Liver (tissue), 9 donors: ENCODE data around the gene BUB1. TPM values are rescaled to one million over a fixed set of nuclear protein-coding genes. Genes with fewer than 3 reads are reported as not detected.

ENCODE experiments used
- DNase-seq: peaks from one replicate; pipeline ENCODE4 v3.0.0-alpha.2; 2017; ENCODE audit warnings: low spot score
- H3K27ac ChIP-seq, 2 donors: one replicate each; pipeline ENCODE4 v1.7.0; 2013; ENCODE audit warnings: inconsistent platforms in 2 of 2, low read length in 2 of 2, control low read depth in 1 of 2, low read depth in 1 of 2, mild to moderate bottlenecking in 1 of 2
- H3K27me3 ChIP-seq, 4 donors: one replicate each; pipeline versions ENCODE4 v1.6.1 to v1.7.0; 2013; ENCODE audit warnings: low read length in 3 of 4, inconsistent platforms in 1 of 4, mild to moderate bottlenecking in 1 of 4, moderate library complexity in 1 of 4; ENCODE audit not compliant: control insufficient read depth in 4 of 4, insufficient read depth in 4 of 4
- H3K36me3 ChIP-seq, 4 donors: one replicate each; pipeline versions ENCODE4 v1.6.1 to v1.7.0; 2013; ENCODE audit warnings: low read length in 3 of 4, mild to moderate bottlenecking in 3 of 4, low read depth in 1 of 4, moderate library complexity in 1 of 4; ENCODE audit not compliant: control insufficient read depth in 4 of 4, insufficient read depth in 3 of 4
- H3K4me1 ChIP-seq, 4 donors: one replicate each; pipeline versions ENCODE4 v1.6.1 to v1.7.0; 2013; ENCODE audit warnings: low read length in 3 of 4, mild to moderate bottlenecking in 3 of 4, moderate library complexity in 1 of 4; ENCODE audit not compliant: control insufficient read depth in 4 of 4, insufficient read depth in 4 of 4
- H3K4me3 ChIP-seq, 3 donors: one replicate each; pipeline versions ENCODE4 v1.6.1 to v1.7.0; 2013; ENCODE audit warnings: low read length in 3 of 3, control low read depth in 1 of 3, low read depth in 1 of 3, mild to moderate bottlenecking in 1 of 3
- H3K9ac ChIP-seq, 2 donors: one replicate each; pipeline ENCODE4 v1.7.0; 2013; ENCODE audit warnings: low read length in 2 of 2, mild to moderate bottlenecking in 2 of 2, moderate library complexity in 2 of 2, control low read depth in 1 of 2, low read depth in 1 of 2
- H3K9me3 ChIP-seq, 4 donors: one replicate each; pipeline versions ENCODE4 v1.6.1 to v1.7.0; 2013; ENCODE audit warnings: low read length in 3 of 4; ENCODE audit not compliant: control insufficient read depth in 4 of 4
- ATF3 ChIP-seq: IDR thresholded peaks from 2 replicates; pipeline ENCODE4 v1.6.1; 2016; ENCODE audit warnings: antibody characterized with exemption
- EGR1 ChIP-seq, 2 donors: IDR thresholded peaks; 2 replicates each; pipeline ENCODE4 v1.6.1; 2016 to 2018; ENCODE audit warnings: antibody characterized with exemption in 2 of 2, low read depth in 2 of 2
- FOXA1 ChIP-seq: IDR thresholded peaks from 2 replicates; pipeline ENCODE4 v1.6.1; 2016; ENCODE audit warnings: antibody characterized with exemption
- FOXA2 ChIP-seq: IDR thresholded peaks from 2 replicates; pipeline ENCODE4 v1.6.1; 2016; ENCODE audit warnings: antibody characterized with exemption
- GABPA ChIP-seq, 2 donors: IDR thresholded peaks in 1 of 2; conservative IDR thresholded peaks in 1 of 2; 2 replicates each; pipeline ENCODE4 v1.6.1; 2016; ENCODE audit warnings: antibody characterized with exemption in 2 of 2, mild to moderate bottlenecking in 1 of 2, moderate library complexity in 1 of 2
- HNF4A ChIP-seq, 2 donors: conservative IDR thresholded peaks; 2 replicates each; pipeline ENCODE4 v1.6.1; 2016; ENCODE audit warnings: antibody characterized with exemption in 2 of 2, mild to moderate bottlenecking in 2 of 2
- HNF4G ChIP-seq: IDR thresholded peaks from 2 replicates; pipeline ENCODE4 v1.6.1; 2016; ENCODE audit warnings: antibody characterized with exemption
- JUND ChIP-seq, 2 donors: IDR thresholded peaks; 2 replicates each; pipeline ENCODE4 v1.6.1; 2016; ENCODE audit warnings: antibody characterized with exemption in 2 of 2
- MAX ChIP-seq: IDR thresholded peaks from 2 replicates; pipeline ENCODE4 v1.6.1; 2016; ENCODE audit warnings: antibody characterized with exemption
- NR2F2 ChIP-seq: IDR thresholded peaks from 2 replicates; pipeline ENCODE4 v1.6.1; 2016; ENCODE audit warnings: antibody characterized with exemption
- RAD21 ChIP-seq, 2 donors: IDR thresholded peaks; 2 replicates each; pipeline ENCODE4 v1.6.1; 2016; ENCODE audit warnings: antibody characterized with exemption in 2 of 2, mild to moderate bottlenecking in 2 of 2
- SP1 ChIP-seq: IDR thresholded peaks from 2 replicates; pipeline ENCODE4 v1.6.1; 2018; ENCODE audit warnings: antibody characterized with exemption, mild to moderate bottlenecking
- TAF1 ChIP-seq: conservative IDR thresholded peaks from 2 replicates; pipeline ENCODE4 v1.6.1; 2016; ENCODE audit warnings: antibody characterized with exemption, mild to moderate bottlenecking
- YY1 ChIP-seq: IDR thresholded peaks from 2 replicates; pipeline ENCODE4 v1.6.1; 2016; ENCODE audit warnings: antibody characterized with exemption, mild to moderate bottlenecking
- WGBS: extraction: QIAGEN DNeasy Blood & Tissue Kit; methylation state at CpG from one replicate; pipeline ENCODE4 v1.1.7; 2013; 5-methylcytosine and 5-hydroxymethylcytosine counted together
- polyA plus RNA-seq, 2 donors: library from polyadenylated mRNA; stranded (reverse) in 1 of 2; unstranded in 1 of 2; fragments of 200-250 nt in 1 of 2; fragments of >200 nt in 1 of 2; fragmentation: Nextera tagmentation in 1 of 2; extraction: Ambion mirVana in 1 of 2; gene quantifications; one replicate each; pipeline versions ENCODE4 v1.2.1 to v1.2.3, GENCODE V29; 2013 to 2015
- total RNA-seq, 2 donors: library from RNA; depleted of rRNA; stranded (reverse); fragments of >200 nt; gene quantifications; one replicate each; pipeline ENCODE4 v1.2.3, GENCODE V29; 2014
- TF ChIP-seq, protein P1 (sequence below): IDR thresholded peaks from 2 replicates; pipeline ENCODE4 v1.6.1; 2016; ENCODE audit warnings: antibody characterized with exemption
- TF ChIP-seq, protein P2 (sequence below): fragments of 150-350 bp; IDR thresholded peaks from 2 replicates; pipeline ENCODE4 v1.5.1; 2017; ENCODE audit warnings: improper control_type of control experiment, low read depth, low read length; ENCODE audit not compliant: missing input control
- TF ChIP-seq, protein P3 (sequence below): IDR thresholded peaks from 2 replicates; pipeline ENCODE4 v1.6.1; 2016; ENCODE audit warnings: antibody characterized with exemption, mild to moderate bottlenecking
- donor health status: healthy.
- donor health status: healthy.
- donor health status: healthy.
- donor health status: healthy.
- donor health status: healthy.

The BUB1 gene
- total and polyA plus RNA-seq, 4 donors: 0.08 to 46.1 (median 1.1) TPM

- H3K4me1 ChIP-seq: no peaks in the 10 kb centered on the region
- no peak overlapping the region for H3K4me3 ChIP-seq
- TF ChIP-seq, protein P1, sequence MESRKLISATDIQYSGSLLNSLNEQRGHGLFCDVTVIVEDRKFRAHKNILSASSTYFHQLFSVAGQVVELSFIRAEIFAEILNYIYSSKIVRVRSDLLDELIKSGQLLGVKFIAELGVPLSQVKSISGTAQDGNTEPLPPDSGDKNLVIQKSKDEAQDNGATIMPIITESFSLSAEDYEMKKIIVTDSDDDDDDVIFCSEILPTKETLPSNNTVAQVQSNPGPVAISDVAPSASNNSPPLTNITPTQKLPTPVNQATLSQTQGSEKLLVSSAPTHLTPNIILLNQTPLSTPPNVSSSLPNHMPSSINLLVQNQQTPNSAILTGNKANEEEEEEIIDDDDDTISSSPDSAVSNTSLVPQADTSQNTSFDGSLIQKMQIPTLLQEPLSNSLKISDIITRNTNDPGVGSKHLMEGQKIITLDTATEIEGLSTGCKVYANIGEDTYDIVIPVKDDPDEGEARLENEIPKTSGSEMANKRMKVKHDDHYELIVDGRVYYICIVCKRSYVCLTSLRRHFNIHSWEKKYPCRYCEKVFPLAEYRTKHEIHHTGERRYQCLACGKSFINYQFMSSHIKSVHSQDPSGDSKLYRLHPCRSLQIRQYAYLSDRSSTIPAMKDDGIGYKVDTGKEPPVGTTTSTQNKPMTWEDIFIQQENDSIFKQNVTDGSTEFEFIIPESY: no peak
- no peak for TF ChIP-seq ATF3
- no peak for TF ChIP-seq EGR1 (IDR thresholded peaks at IDR 0.05; ENCODE audit: low read depth in 2 of 2)
- TF ChIP-seq FOXA2: no peak
- no peak for TF ChIP-seq FOXA1
- no peak for TF ChIP-seq JUND (IDR thresholded peaks at IDR 0.05)
- no peak for TF ChIP-seq GABPA (IDR thresholded peaks at IDR 0.05 in 1 of 2, conservative IDR thresholded peaks at IDR 0.05 in 1 of 2)
- TF ChIP-seq RAD21 (IDR thresholded peaks at IDR 0.05): no peak
- TF ChIP-seq, protein P2, sequence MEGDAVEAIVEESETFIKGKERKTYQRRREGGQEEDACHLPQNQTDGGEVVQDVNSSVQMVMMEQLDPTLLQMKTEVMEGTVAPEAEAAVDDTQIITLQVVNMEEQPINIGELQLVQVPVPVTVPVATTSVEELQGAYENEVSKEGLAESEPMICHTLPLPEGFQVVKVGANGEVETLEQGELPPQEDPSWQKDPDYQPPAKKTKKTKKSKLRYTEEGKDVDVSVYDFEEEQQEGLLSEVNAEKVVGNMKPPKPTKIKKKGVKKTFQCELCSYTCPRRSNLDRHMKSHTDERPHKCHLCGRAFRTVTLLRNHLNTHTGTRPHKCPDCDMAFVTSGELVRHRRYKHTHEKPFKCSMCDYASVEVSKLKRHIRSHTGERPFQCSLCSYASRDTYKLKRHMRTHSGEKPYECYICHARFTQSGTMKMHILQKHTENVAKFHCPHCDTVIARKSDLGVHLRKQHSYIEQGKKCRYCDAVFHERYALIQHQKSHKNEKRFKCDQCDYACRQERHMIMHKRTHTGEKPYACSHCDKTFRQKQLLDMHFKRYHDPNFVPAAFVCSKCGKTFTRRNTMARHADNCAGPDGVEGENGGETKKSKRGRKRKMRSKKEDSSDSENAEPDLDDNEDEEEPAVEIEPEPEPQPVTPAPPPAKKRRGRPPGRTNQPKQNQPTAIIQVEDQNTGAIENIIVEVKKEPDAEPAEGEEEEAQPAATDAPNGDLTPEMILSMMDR: no peak
- no peak for TF ChIP-seq MAX
- TF ChIP-seq, protein P3, sequence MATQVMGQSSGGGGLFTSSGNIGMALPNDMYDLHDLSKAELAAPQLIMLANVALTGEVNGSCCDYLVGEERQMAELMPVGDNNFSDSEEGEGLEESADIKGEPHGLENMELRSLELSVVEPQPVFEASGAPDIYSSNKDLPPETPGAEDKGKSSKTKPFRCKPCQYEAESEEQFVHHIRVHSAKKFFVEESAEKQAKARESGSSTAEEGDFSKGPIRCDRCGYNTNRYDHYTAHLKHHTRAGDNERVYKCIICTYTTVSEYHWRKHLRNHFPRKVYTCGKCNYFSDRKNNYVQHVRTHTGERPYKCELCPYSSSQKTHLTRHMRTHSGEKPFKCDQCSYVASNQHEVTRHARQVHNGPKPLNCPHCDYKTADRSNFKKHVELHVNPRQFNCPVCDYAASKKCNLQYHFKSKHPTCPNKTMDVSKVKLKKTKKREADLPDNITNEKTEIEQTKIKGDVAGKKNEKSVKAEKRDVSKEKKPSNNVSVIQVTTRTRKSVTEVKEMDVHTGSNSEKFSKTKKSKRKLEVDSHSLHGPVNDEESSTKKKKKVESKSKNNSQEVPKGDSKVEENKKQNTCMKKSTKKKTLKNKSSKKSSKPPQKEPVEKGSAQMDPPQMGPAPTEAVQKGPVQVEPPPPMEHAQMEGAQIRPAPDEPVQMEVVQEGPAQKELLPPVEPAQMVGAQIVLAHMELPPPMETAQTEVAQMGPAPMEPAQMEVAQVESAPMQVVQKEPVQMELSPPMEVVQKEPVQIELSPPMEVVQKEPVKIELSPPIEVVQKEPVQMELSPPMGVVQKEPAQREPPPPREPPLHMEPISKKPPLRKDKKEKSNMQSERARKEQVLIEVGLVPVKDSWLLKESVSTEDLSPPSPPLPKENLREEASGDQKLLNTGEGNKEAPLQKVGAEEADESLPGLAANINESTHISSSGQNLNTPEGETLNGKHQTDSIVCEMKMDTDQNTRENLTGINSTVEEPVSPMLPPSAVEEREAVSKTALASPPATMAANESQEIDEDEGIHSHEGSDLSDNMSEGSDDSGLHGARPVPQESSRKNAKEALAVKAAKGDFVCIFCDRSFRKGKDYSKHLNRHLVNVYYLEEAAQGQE: no peak
- no peak for TF ChIP-seq HNF4A (conservative IDR thresholded peaks at IDR 0.05)
- H3K27ac ChIP-seq: no peak overlapping the region
- DNase-seq: no peak
- 95% methylated on average over 3 of the region's 3 CpGs for WGBS
- H3K9ac ChIP-seq: no peak overlapping the region
- no peaks in the 10 kb centered on the region for H3K9me3 ChIP-seq
- H3K27me3 ChIP-seq: no peaks in the 10 kb centered on the region
- no peaks in the 10 kb centered on the region for H3K36me3 ChIP-seq
Observed at GRCh38 chr2:110660558-110660957, 17.3 kb downstream of the BUB1 start.

- H3K27ac ChIP-seq: no peak overlapping the region
- 96% methylated on average over 2 of the region's 2 CpGs for WGBS
- no peaks in the 10 kb centered on the region for H3K4me1 ChIP-seq
- H3K4me3 ChIP-seq: no peak overlapping the region
- no peak overlapping the region for H3K9ac ChIP-seq
- no peaks in the 10 kb centered on the region for H3K36me3 ChIP-seq
- no peaks in the 10 kb centered on the region for H3K9me3 ChIP-seq
- DNase-seq: no peak
- no peaks in the 10 kb centered on the region for H3K27me3 ChIP-seq
- TF ChIP-seq, protein P3: no peak
- TF ChIP-seq MAX (no peak), FOXA2 (no peak), FOXA1 (no peak), GABPA (IDR thresholded peaks at IDR 0.05 in 1 of 2, conservative IDR thresholded peaks at IDR 0.05 in 1 of 2) (no peak), JUND (IDR thresholded peaks at IDR 0.05) (no peak), YY1 (no peak), SP1 (no peak), EGR1 (IDR thresholded peaks at IDR 0.05; ENCODE audit: low read depth in 2 of 2) (no peak), HNF4A (conservative IDR thresholded peaks at IDR 0.05) (no peak), RAD21 (IDR thresholded peaks at IDR 0.05) (no peak), TAF1 (no peak), HNF4G (no peak), NR2F2 (no peak)
- TF ChIP-seq, protein P1: no peak
Observed at GRCh38 chr2:110659248-110659647, 18.6 kb downstream of the BUB1 start.
